HepG2 (cell line): ENCODE data around the gene ZNF653. TPM values are rescaled to one million over a fixed set of nuclear protein-coding genes. Genes with fewer than 3 reads are reported as not detected.
A peak's percentile ranks its signal among the peaks of the same experiment; 100 is the strongest.

Experiments used
- ATF7-NPFF ChIP-seq: sonication (generic); formaldehyde crosslinking; IDR thresholded peaks from 2 replicates; pipeline ENCODE4 v1.8.1; 2023; ENCODE audit warnings: mild to moderate bottlenecking, low read depth, missing genetic modification reagents, moderate library complexity
- DPF2 ChIP-seq: sonication (generic); formaldehyde crosslinking; IDR thresholded peaks from 2 replicates; pipeline ENCODE4 v1.4.0; 2020; ENCODE audit warnings: mild to moderate bottlenecking, low read depth, missing genetic modification reagents, borderline replicate concordance
- ETV6 ChIP-seq: sonication (generic); formaldehyde crosslinking; conservative IDR thresholded peaks from 2 replicates; pipeline ENCODE4 v1.4.0; 2020; ENCODE audit warnings: missing genetic modification reagents
- FOXK1 ChIP-seq: sonication (generic); formaldehyde crosslinking; IDR thresholded peaks from 2 replicates; pipeline ENCODE4 v1.4.0; 2020; ENCODE audit warnings: low read depth, missing genetic modification reagents, borderline replicate concordance
- NFE2L1 ChIP-seq: sonication (generic); formaldehyde crosslinking; IDR thresholded peaks from 2 replicates; pipeline ENCODE4 v1.4.0; 2020; ENCODE audit warnings: missing genetic modification reagents, mild to moderate bottlenecking, borderline replicate concordance
- REST ChIP-seq, 2 experiments: IDR thresholded peaks; 2 replicates each; pipeline ENCODE4 v1.6.1; 2011 to 2012; ENCODE audit warnings: low read length in 2 of 2, borderline replicate concordance in 1 of 2, low read depth in 1 of 2, mild to moderate bottlenecking in 1 of 2, moderate library complexity in 1 of 2
- SMAD9 ChIP-seq: sonication (generic); formaldehyde crosslinking; IDR thresholded peaks from 2 replicates; pipeline ENCODE4 v1.5.1; 2020; ENCODE audit warnings: mild to moderate bottlenecking, missing genetic modification reagents
- TBX2 ChIP-seq: sonication (generic); formaldehyde crosslinking; IDR thresholded peaks from 2 replicates; pipeline ENCODE4 v1.5.0; 2020; ENCODE audit warnings: missing genetic modification reagents, mild to moderate bottlenecking, borderline replicate concordance
- ZBTB40 ChIP-seq, 2 experiments: fragments of 450-650 bp in 1 of 2; sonication (generic) in 1 of 2; formaldehyde crosslinking in 1 of 2; IDR thresholded peaks; 2 replicates each; pipeline versions ENCODE4 v1.6.1 to v1.8.0; 2016 to 2022; ENCODE audit warnings: antibody characterized with exemption in 1 of 2, mild to moderate bottlenecking in 1 of 2, missing genetic modification reagents in 1 of 2
- ZNF251 ChIP-seq: sonication (generic); formaldehyde crosslinking; IDR thresholded peaks from 2 replicates; pipeline ENCODE4 v1.9.0; 2021; ENCODE audit warnings: mild to moderate bottlenecking, missing genetic modification reagents
- polyA plus RNA-seq, 8 experiments: library from polyadenylated mRNA; depleted of rRNA in 3 of 8; stranded (reverse) in 7 of 8; unstranded in 1 of 8; fragments of >200 nt; fragmentation: Illumina TruSeq in 4 of 8; extraction: Trizol in 4 of 8; gene quantifications; 2 replicates each; pipeline versions ENCODE4 v1.2.1 to v1.2.3, GENCODE V29; 2011 to 2016; ENCODE audit warnings: low read depth in 4 of 8, missing spikeins in 1 of 8, mixed read lengths in 1 of 8; ENCODE audit not compliant: insufficient read depth in 1 of 8
- total RNA-seq, 5 experiments: library from RNA; depleted of rRNA; stranded (reverse); fragments of >200 nt; fragmentation: Illumina TruSeq; extraction: Trizol; gene quantifications; 2 replicates each; pipeline ENCODE4 v1.2.3, GENCODE V29; 2016; ENCODE audit warnings: low read depth in 1 of 5
- TF ChIP-seq, protein P1 (sequence below): sonication (generic); formaldehyde crosslinking; IDR thresholded peaks from 2 replicates; pipeline ENCODE4 v1.5.0; 2020; ENCODE audit warnings: mild to moderate bottlenecking, missing genetic modification reagents
- TF ChIP-seq, protein P2 (sequence below): sonication (generic); formaldehyde crosslinking; IDR thresholded peaks from 2 replicates; pipeline ENCODE4 v1.4.0; 2020; ENCODE audit warnings: missing genetic modification reagents; ENCODE audit errors: not compliant biosample characterization

Gene ZNF653
- total and polyA plus RNA-seq, 2 of the 13 experiments (the other 11 are each of a cell fraction or from before 2014, with no cell fraction given) = 4.7 to 7.1 TPM

DNA sequence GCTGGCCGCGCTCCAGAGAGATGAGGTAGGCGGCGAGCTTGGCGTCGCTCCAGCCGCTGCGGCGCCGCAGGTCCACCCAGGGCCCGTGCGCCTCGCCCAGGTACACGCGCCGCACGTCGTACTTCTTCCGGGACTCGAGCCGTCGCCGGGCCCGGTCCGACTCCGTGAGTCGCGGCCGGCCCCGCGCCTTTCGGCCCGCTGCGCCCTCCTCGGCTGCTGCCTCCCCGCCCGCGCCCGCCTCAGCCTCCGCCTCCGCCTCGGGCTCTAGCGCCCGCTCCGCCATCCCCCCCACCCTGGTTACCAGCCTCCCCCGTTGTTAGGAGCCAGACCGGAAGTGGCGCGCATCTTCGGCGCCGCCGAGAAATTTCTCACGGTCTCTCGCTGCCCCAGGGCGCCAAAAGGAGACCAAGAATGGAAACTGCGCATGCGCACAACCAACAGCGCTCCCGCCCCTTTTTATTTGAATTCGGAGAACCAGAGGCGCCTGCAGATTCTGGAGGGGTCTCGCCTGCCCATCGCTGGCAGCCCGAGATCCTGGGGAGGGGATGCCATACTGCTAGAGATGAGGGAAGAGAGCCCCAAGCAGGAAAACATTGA lies at the start of gene ZNF653 (continued):
- TF ChIP-seq ZBTB40 (IDR thresholded peaks at IDR 0.05) = no peak; the same call in 1 of the 2 replicates
- TF ChIP-seq ZBTB40 (CRISPR knock-in tag; IDR thresholded peaks at IDR 0.05) = no peak
- no peak for TF ChIP-seq DPF2 (CRISPR knock-in tag)
- TF ChIP-seq ETV6 (CRISPR knock-in tag) = no peak; the same call in 1 of the 2 replicates
- TF ChIP-seq TBX2 (CRISPR knock-in tag) = peak; percentile 22; the same call in 1 of the 2 replicates
- TF ChIP-seq ZNF251 (CRISPR knock-in tag) = no peak
- TF ChIP-seq, protein P1, sequence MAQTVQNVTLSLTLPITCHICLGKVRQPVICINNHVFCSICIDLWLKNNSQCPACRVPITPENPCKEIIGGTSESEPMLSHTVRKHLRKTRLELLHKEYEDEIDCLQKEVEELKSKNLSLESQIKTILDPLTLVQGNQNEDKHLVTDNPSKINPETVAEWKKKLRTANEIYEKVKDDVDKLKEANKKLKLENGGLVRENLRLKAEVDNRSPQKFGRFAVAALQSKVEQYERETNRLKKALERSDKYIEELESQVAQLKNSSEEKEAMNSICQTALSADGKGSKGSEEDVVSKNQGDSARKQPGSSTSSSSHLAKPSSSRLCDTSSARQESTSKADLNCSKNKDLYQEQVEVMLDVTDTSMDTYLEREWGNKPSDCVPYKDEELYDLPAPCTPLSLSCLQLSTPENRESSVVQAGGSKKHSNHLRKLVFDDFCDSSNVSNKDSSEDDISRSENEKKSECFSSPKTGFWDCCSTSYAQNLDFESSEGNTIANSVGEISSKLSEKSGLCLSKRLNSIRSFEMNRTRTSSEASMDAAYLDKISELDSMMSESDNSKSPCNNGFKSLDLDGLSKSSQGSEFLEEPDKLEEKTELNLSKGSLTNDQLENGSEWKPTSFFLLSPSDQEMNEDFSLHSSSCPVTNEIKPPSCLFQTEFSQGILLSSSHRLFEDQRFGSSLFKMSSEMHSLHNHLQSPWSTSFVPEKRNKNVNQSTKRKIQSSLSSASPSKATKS (CRISPR knock-in tag) = no peak
- TF ChIP-seq ATF7-NPFF = peak; percentile 91
- peak; percentile 10; the same call in 1 of the 2 replicates for TF ChIP-seq FOXK1 (CRISPR knock-in tag)
- no peak for TF ChIP-seq REST (IDR thresholded peaks at IDR 0.05; ENCODE audit: borderline replicate concordance in 1 of 2, low read depth in 1 of 2, low read length in 2 of 2)
- TF ChIP-seq NFE2L1 (CRISPR knock-in tag) = no peak
- TF ChIP-seq SMAD9 (CRISPR knock-in tag) = no peak
- TF ChIP-seq, protein P2, sequence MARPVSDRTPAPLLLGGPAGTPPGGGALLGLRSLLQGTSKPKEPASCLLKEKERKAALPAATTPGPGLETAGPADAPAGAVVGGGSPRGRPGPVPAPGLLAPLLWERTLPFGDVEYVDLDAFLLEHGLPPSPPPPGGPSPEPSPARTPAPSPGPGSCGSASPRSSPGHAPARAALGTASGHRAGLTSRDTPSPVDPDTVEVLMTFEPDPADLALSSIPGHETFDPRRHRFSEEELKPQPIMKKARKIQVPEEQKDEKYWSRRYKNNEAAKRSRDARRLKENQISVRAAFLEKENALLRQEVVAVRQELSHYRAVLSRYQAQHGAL = no peak
